Measurements from ENCODE around the gene CHSY3. TPM values are rescaled to one million over a fixed set of nuclear protein-coding genes. Genes with fewer than 3 reads are reported as not detected.

Gene CHSY3
- polyA plus RNA-seq, 1 donor from 2014 or later = 0.40 TPM

DNA sequence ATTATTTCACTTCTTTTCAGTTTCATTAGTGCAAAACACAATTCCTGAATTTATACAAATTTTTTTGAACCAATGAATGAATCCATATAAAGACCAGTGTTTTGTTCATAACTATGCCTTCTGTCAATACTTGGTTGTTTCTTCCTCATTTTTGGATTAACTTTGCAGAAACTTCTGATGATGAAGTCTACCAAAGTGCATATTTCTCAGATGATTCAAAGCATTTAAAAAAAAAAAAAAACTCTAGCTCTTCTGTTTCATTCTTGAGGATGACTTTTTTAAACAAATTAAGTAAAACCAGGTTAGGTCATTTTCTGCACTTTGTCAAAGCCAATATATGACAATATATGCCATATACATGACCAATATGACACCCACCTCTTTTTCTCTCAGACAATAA lies 92.6 kb downstream of the CHSY3 start:
- H3K9ac ChIP-seq (ENCODE audit: low read length) = no peak overlapping the region
- no peaks in the 10 kb centered on the region for H3K9me3 ChIP-seq (ENCODE audit: low read length)
- H2AFZ ChIP-seq (ENCODE audit: low read depth, low read length) = no peak overlapping the region
- H3K27ac ChIP-seq (ENCODE audit: low read length) = no peak overlapping the region
- H3F3A ChIP-seq (ENCODE audit: insufficient read depth, low read length, poor library complexity, severe bottlenecking) = no peaks in the 10 kb centered on the region
- no peaks in the 10 kb centered on the region for H3K79me2 ChIP-seq (replicated peaks; ENCODE audit: insufficient read depth, low read length)
- TF ChIP-seq EZH2 (IDR thresholded peaks at IDR 0.05; ENCODE audit: borderline replicate concordance, insufficient read depth, low read length, poor library complexity, severe bottlenecking) = no peak
- TF ChIP-seq, protein P1, sequence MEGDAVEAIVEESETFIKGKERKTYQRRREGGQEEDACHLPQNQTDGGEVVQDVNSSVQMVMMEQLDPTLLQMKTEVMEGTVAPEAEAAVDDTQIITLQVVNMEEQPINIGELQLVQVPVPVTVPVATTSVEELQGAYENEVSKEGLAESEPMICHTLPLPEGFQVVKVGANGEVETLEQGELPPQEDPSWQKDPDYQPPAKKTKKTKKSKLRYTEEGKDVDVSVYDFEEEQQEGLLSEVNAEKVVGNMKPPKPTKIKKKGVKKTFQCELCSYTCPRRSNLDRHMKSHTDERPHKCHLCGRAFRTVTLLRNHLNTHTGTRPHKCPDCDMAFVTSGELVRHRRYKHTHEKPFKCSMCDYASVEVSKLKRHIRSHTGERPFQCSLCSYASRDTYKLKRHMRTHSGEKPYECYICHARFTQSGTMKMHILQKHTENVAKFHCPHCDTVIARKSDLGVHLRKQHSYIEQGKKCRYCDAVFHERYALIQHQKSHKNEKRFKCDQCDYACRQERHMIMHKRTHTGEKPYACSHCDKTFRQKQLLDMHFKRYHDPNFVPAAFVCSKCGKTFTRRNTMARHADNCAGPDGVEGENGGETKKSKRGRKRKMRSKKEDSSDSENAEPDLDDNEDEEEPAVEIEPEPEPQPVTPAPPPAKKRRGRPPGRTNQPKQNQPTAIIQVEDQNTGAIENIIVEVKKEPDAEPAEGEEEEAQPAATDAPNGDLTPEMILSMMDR (IDR thresholded peaks at IDR 0.05; ENCODE audit: poor library complexity, severe bottlenecking) = no peak
- TF ChIP-seq RAD21 (conservative IDR thresholded peaks at IDR 0.05) = no peak
- no peak for TF ChIP-seq REST (IDR thresholded peaks at IDR 0.05; ENCODE audit: borderline replicate concordance)
- TF ChIP-seq EP300 (conservative IDR thresholded peaks at IDR 0.05; ENCODE audit: poor library complexity, severe bottlenecking) = no peak
- no peak for TF ChIP-seq POLR2AphosphoS5 (IDR thresholded peaks at IDR 0.05)
- TF ChIP-seq MXI1 (conservative IDR thresholded peaks at IDR 0.05; ENCODE audit: poor library complexity, severe bottlenecking) = no peak
- no peaks in the 10 kb centered on the region for H3K36me3 ChIP-seq (ENCODE audit: insufficient read depth, low read length)
- H3K4me2 ChIP-seq (ENCODE audit: low read length) = no peak overlapping the region
- H4K20me1 ChIP-seq (ENCODE audit: insufficient read depth) = no peaks in the 10 kb centered on the region
- H3K9me2 ChIP-seq (ENCODE audit: insufficient read depth, low read length) = no peaks in the 10 kb centered on the region
- H3K27me3 ChIP-seq (ENCODE audit: insufficient read depth, low read depth, low read length) = no peaks in the 10 kb centered on the region
- H3K4me3 ChIP-seq (ENCODE audit: low read length) = no peak overlapping the region

- no peak overlapping the region for H3K27ac ChIP-seq (ENCODE audit: low read length)
Observed at GRCh38 chr5:130000460-130000859, 96.2 kb downstream of the CHSY3 start.

More at GRCh38 chr5:130000460-130000859, 96.2 kb downstream of the CHSY3 start:
- Histone ChIP-seq H3K36me3 (ENCODE audit: insufficient read depth, low read length) (no peaks in the 10 kb centered on the region), H3K9me2 (ENCODE audit: insufficient read depth, low read length) (no peaks in the 10 kb centered on the region), H3K9me3 (ENCODE audit: low read length) (no peaks in the 10 kb centered on the region), H4K20me1 (ENCODE audit: insufficient read depth) (no peaks in the 10 kb centered on the region), H3K9ac (ENCODE audit: low read length) (no peak overlapping the region), H2AFZ (ENCODE audit: low read depth, low read length) (no peak overlapping the region), H3K27me3 (ENCODE audit: insufficient read depth, low read depth, low read length) (no peaks in the 10 kb centered on the region), H3K79me2 (replicated peaks; ENCODE audit: insufficient read depth, low read length) (no peaks in the 10 kb centered on the region), H3K4me2 (ENCODE audit: low read length) (no peak overlapping the region), H3F3A (ENCODE audit: insufficient read depth, low read length, poor library complexity, severe bottlenecking) (no peaks in the 10 kb centered on the region), H3K4me3 (ENCODE audit: low read length) (no peak overlapping the region)
- no peak for TF ChIP-seq POLR2AphosphoS5 (IDR thresholded peaks at IDR 0.05)
- no peak for TF ChIP-seq REST (IDR thresholded peaks at IDR 0.05; ENCODE audit: borderline replicate concordance)
- TF ChIP-seq, protein P1 (IDR thresholded peaks at IDR 0.05; ENCODE audit: poor library complexity, severe bottlenecking) = no peak
- TF ChIP-seq EZH2 (IDR thresholded peaks at IDR 0.05; ENCODE audit: borderline replicate concordance, insufficient read depth, low read length, poor library complexity, severe bottlenecking) = no peak
- TF ChIP-seq TAF1 (IDR thresholded peaks at IDR 0.05; ENCODE audit: low read depth) = no peak
- TF ChIP-seq RAD21 (conservative IDR thresholded peaks at IDR 0.05) = no peak
- no peak for TF ChIP-seq MXI1 (conservative IDR thresholded peaks at IDR 0.05; ENCODE audit: poor library complexity, severe bottlenecking)
- no peak for TF ChIP-seq SMC3 (conservative IDR thresholded peaks at IDR 0.05; ENCODE audit: poor library complexity)
- no peak for TF ChIP-seq EP300 (conservative IDR thresholded peaks at IDR 0.05; ENCODE audit: poor library complexity, severe bottlenecking)

Measured in neural cell (in vitro differentiated cells).